GM10266 (cell line): ENCODE data around the gene RNF150.
A peak's percentile ranks its signal among the peaks of the same experiment; 100 is the strongest.

Experiments used
- DNase-seq: peaks from one replicate; pipeline ENCODE4 v3.0.0; 2012; ENCODE audit errors: extremely low spot score
- TF ChIP-seq, protein P1 (sequence below): IDR thresholded peaks from 2 replicates; pipeline ENCODE4 v1.5.1; 2012; ENCODE audit warnings: mild to moderate bottlenecking, low read depth; ENCODE audit not compliant: control insufficient read depth, insufficient read depth; ENCODE audit errors: missing control alignments

Gene RNF150

GRCh38 chr4:141144207-141144606 lies 10.9 kb upstream of the RNF150 start:
- DNase-seq: no peak
- TF ChIP-seq, protein P1, sequence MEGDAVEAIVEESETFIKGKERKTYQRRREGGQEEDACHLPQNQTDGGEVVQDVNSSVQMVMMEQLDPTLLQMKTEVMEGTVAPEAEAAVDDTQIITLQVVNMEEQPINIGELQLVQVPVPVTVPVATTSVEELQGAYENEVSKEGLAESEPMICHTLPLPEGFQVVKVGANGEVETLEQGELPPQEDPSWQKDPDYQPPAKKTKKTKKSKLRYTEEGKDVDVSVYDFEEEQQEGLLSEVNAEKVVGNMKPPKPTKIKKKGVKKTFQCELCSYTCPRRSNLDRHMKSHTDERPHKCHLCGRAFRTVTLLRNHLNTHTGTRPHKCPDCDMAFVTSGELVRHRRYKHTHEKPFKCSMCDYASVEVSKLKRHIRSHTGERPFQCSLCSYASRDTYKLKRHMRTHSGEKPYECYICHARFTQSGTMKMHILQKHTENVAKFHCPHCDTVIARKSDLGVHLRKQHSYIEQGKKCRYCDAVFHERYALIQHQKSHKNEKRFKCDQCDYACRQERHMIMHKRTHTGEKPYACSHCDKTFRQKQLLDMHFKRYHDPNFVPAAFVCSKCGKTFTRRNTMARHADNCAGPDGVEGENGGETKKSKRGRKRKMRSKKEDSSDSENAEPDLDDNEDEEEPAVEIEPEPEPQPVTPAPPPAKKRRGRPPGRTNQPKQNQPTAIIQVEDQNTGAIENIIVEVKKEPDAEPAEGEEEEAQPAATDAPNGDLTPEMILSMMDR: no peak

DNA sequence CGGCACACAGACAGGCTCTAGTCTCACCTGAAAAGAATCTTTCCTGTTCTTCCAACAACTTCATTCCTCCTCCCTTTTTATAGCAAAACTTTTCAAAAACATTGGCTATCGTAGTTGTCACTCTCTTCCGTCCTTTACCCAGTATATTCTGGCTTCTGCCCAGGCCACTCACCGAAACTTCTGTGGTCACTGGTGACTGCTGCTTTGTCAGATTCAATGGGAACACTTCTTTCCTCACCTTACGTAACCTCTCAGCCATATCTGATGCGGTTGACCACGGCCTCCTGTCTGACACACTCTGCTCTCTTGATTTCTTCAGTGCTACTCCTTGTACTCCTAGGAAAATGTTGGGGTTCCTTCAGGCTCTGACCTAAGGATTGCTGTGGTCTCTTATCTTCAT lies 9.2 kb upstream of the RNF150 start:
- no peak for DNase-seq
- TF ChIP-seq, protein P1: no peak

DNA sequence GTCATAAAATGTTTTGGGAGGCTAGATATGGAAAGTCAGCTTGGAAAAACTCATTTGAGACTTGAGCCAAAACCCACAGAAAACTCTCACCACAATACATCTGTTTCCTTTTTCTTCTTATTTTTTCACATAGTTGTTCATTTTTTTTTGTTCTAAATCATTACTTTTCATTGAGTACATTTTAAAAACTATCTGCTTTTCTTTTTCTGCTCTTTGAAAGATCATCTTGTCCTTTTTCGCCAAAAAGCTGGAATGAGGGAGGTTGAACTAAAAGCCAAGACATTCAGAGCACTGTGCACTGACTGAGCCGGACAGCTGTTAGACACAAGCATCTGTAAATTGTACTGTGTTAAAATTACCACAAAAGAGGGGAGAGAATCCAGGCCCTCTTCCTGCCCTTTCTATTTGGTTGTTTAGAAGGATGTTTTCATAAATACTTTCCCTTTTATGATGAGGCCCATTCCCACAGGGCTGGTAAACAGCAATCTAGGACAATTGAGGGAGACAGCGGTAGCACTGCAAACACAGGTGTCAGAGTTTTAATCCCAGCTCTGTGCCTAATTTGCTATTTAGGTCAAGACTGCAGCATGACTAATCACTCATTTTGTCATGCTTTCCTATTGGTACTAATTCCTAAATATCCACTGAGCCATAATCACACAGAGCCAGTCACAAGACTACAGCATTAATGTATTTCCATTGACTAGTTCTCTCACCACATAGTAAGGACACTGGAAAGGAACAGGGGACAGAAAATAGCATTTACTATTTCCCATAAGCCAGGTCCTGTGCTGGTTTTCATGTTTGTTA lies 7.3 kb upstream of the RNF150 start:
- no peak for DNase-seq
- TF ChIP-seq, protein P1: no peak

GRCh38 chr4:141133999-141134995 lies 1.0 kb upstream of the RNF150 start:
- no peak for DNase-seq
- TF ChIP-seq, protein P1: no peak

- TF ChIP-seq, protein P1: no peak
- peak; percentile 55 for DNase-seq
Observed at GRCh38 chr4:141132709-141133145, 542 bp downstream of the RNF150 start.

DNA sequence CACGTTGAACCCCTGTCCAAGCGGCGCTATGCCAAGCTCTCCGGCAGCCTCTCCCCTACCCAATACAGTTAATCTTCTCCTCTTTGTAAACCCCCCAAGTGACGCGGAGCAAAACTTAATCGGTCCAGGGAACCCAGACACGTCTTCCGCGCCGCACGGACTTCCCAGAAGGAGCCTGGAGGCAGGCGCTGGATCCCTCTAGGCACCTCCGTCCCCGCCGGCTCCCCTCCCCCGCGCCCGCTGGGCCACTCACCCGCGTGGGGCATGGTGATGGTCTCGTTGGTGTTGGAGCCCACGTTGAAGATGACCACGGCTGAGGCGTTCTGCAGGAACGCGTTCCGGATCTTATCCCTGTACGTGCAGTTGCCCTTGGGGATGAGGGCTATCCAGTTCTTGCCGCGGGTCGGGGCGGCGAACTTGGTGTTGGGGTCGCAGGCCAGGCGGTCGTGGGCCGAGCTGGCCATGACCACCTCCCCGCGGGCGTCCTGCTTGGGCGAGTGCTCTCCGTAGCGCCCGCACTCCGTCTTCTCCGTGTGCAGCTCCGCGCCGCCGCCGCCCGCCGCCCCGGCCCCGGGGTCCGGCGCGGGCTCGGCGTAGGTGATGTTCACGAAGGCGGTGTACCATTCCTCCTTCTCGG lies 1.1 kb downstream of the RNF150 start:
- no peak for DNase-seq
- TF ChIP-seq, protein P1: no peak
